Liver (tissue), 3 donors: ENCODE measurements around the gene SNAPC1.

Experiments used
- FOXA1 ChIP-seq: IDR thresholded peaks from 2 replicates; pipeline ENCODE4 v1.6.1; 2016; ENCODE audit warnings: antibody characterized with exemption
- GABPA ChIP-seq, 2 donors: IDR thresholded peaks in 1 of 2; conservative IDR thresholded peaks in 1 of 2; 2 replicates each; pipeline ENCODE4 v1.6.1; 2016; ENCODE audit warnings: antibody characterized with exemption in 2 of 2, mild to moderate bottlenecking in 1 of 2, moderate library complexity in 1 of 2
- JUND ChIP-seq, 2 donors: IDR thresholded peaks; 2 replicates each; pipeline ENCODE4 v1.6.1; 2016; ENCODE audit warnings: antibody characterized with exemption in 2 of 2
- MAX ChIP-seq: IDR thresholded peaks from 2 replicates; pipeline ENCODE4 v1.6.1; 2016; ENCODE audit warnings: antibody characterized with exemption
- TAF1 ChIP-seq: conservative IDR thresholded peaks from 2 replicates; pipeline ENCODE4 v1.6.1; 2016; ENCODE audit warnings: antibody characterized with exemption, mild to moderate bottlenecking
- TF ChIP-seq, protein P1 (sequence below): fragments of 150-350 bp; IDR thresholded peaks from 2 replicates; pipeline ENCODE4 v1.5.1; 2017; ENCODE audit warnings: improper control_type of control experiment, low read depth, low read length; ENCODE audit not compliant: missing input control
- TF ChIP-seq, protein P2 (sequence below): IDR thresholded peaks from 2 replicates; pipeline ENCODE4 v1.6.1; 2016; ENCODE audit warnings: antibody characterized with exemption
- TF ChIP-seq, protein P3 (sequence below): IDR thresholded peaks from 2 replicates; pipeline ENCODE4 v1.6.1; 2016; ENCODE audit warnings: antibody characterized with exemption, mild to moderate bottlenecking
- donor health status: healthy.
- donor health status: healthy.

GRCh38 chr14:61768240-61768639 lies 6.0 kb downstream of the SNAPC1 start:
- TF ChIP-seq, protein P1, sequence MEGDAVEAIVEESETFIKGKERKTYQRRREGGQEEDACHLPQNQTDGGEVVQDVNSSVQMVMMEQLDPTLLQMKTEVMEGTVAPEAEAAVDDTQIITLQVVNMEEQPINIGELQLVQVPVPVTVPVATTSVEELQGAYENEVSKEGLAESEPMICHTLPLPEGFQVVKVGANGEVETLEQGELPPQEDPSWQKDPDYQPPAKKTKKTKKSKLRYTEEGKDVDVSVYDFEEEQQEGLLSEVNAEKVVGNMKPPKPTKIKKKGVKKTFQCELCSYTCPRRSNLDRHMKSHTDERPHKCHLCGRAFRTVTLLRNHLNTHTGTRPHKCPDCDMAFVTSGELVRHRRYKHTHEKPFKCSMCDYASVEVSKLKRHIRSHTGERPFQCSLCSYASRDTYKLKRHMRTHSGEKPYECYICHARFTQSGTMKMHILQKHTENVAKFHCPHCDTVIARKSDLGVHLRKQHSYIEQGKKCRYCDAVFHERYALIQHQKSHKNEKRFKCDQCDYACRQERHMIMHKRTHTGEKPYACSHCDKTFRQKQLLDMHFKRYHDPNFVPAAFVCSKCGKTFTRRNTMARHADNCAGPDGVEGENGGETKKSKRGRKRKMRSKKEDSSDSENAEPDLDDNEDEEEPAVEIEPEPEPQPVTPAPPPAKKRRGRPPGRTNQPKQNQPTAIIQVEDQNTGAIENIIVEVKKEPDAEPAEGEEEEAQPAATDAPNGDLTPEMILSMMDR, result no peak
- TF ChIP-seq, protein P2, sequence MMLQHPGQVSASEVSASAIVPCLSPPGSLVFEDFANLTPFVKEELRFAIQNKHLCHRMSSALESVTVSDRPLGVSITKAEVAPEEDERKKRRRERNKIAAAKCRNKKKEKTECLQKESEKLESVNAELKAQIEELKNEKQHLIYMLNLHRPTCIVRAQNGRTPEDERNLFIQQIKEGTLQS, result no peak
- no peak for TF ChIP-seq MAX
- no peak for TF ChIP-seq FOXA1
- no peak for TF ChIP-seq JUND (IDR thresholded peaks at IDR 0.05)
- no peak for TF ChIP-seq GABPA (IDR thresholded peaks at IDR 0.05 in 1 of 2, conservative IDR thresholded peaks at IDR 0.05 in 1 of 2)
- TF ChIP-seq, protein P3, sequence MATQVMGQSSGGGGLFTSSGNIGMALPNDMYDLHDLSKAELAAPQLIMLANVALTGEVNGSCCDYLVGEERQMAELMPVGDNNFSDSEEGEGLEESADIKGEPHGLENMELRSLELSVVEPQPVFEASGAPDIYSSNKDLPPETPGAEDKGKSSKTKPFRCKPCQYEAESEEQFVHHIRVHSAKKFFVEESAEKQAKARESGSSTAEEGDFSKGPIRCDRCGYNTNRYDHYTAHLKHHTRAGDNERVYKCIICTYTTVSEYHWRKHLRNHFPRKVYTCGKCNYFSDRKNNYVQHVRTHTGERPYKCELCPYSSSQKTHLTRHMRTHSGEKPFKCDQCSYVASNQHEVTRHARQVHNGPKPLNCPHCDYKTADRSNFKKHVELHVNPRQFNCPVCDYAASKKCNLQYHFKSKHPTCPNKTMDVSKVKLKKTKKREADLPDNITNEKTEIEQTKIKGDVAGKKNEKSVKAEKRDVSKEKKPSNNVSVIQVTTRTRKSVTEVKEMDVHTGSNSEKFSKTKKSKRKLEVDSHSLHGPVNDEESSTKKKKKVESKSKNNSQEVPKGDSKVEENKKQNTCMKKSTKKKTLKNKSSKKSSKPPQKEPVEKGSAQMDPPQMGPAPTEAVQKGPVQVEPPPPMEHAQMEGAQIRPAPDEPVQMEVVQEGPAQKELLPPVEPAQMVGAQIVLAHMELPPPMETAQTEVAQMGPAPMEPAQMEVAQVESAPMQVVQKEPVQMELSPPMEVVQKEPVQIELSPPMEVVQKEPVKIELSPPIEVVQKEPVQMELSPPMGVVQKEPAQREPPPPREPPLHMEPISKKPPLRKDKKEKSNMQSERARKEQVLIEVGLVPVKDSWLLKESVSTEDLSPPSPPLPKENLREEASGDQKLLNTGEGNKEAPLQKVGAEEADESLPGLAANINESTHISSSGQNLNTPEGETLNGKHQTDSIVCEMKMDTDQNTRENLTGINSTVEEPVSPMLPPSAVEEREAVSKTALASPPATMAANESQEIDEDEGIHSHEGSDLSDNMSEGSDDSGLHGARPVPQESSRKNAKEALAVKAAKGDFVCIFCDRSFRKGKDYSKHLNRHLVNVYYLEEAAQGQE, result no peak
- no peak for TF ChIP-seq TAF1
